ENCODE results near the gene EIPR1.

Gene EIPR1

GRCh38 chr2:3188405-3188946, 189.1 kb downstream of the EIPR1 start:
- no peak overlapping the region for H3K4me3 ChIP-seq (ENCODE audit: low read depth, low read length)
- peaks cover 41% of the 10 kb centered on the region for H3K36me3 ChIP-seq
- no peaks in the 10 kb centered on the region for H3K9me3 ChIP-seq (ENCODE audit: severe bottlenecking)
- no peak for DNase-seq
- TF ChIP-seq CTCF (IDR thresholded peaks at IDR 0.05; ENCODE audit: low read depth, low read length): no peak
- no peaks in the 10 kb centered on the region for H3K27me3 ChIP-seq (ENCODE audit: insufficient read depth, low read depth, severe bottlenecking)
- no peak overlapping the region for H3K27ac ChIP-seq

- no peaks in the 10 kb centered on the region for H3K9me3 ChIP-seq (ENCODE audit: severe bottlenecking)
- H3K27ac ChIP-seq: no peak overlapping the region
- no peak overlapping the region for H3K4me3 ChIP-seq (ENCODE audit: low read depth, low read length)
- no peak for TF ChIP-seq CTCF (IDR thresholded peaks at IDR 0.05; ENCODE audit: low read depth, low read length)
- H3K27me3 ChIP-seq (ENCODE audit: insufficient read depth, low read depth, severe bottlenecking): no peaks in the 10 kb centered on the region
- DNase-seq: no peak
- peaks cover 31% of the 10 kb centered on the region for H3K36me3 ChIP-seq
These were observed 190.2 kb downstream of the EIPR1 start for GRCh38 chr2:3187467-3187866.

GRCh38 chr2:3186766-3187165, 190.9 kb downstream of the EIPR1 start:
- no peaks in the 10 kb centered on the region for H3K27me3 ChIP-seq (ENCODE audit: insufficient read depth, low read depth, severe bottlenecking)
- DNase-seq: no peak
- no peak for TF ChIP-seq CTCF (IDR thresholded peaks at IDR 0.05; ENCODE audit: low read depth, low read length)
- H3K4me3 ChIP-seq (ENCODE audit: low read depth, low read length): no peak overlapping the region
- peaks cover 24% of the 10 kb centered on the region for H3K36me3 ChIP-seq
- H3K9me3 ChIP-seq (ENCODE audit: severe bottlenecking): no peaks in the 10 kb centered on the region
- H3K27ac ChIP-seq: no peak overlapping the region

GRCh38 chr2:3185910-3186309, 191.7 kb downstream of the EIPR1 start:
- DNase-seq: no peak

GRCh38 chr2:3185256-3185655, 192.4 kb downstream of the EIPR1 start:
- H3K9me3 ChIP-seq (ENCODE audit: severe bottlenecking): no peaks in the 10 kb centered on the region
- no peaks in the 10 kb centered on the region for H3K27me3 ChIP-seq (ENCODE audit: insufficient read depth, low read depth, severe bottlenecking)
- TF ChIP-seq CTCF (IDR thresholded peaks at IDR 0.05; ENCODE audit: low read depth, low read length): no peak
- DNase-seq: no peak
- no peak overlapping the region for H3K27ac ChIP-seq
- H3K4me3 ChIP-seq (ENCODE audit: low read depth, low read length): no peak overlapping the region
- peaks cover 17% of the 10 kb centered on the region for H3K36me3 ChIP-seq

More at GRCh38 chr2:3185910-3186309, 191.7 kb downstream of the EIPR1 start:
- Histone ChIP-seq H3K27me3 (ENCODE audit: insufficient read depth, low read depth, severe bottlenecking) (no peaks in the 10 kb centered on the region), H3K9me3 (ENCODE audit: severe bottlenecking) (no peaks in the 10 kb centered on the region), H3K36me3 (peaks cover 21% of the 10 kb centered on the region), H3K4me3 (ENCODE audit: low read depth, low read length) (no peak overlapping the region), H3K27ac (no peak overlapping the region)
- TF ChIP-seq CTCF (IDR thresholded peaks at IDR 0.05; ENCODE audit: low read depth, low read length): no peak

- Histone ChIP-seq H3K4me3 (ENCODE audit: low read depth, low read length) (no peak overlapping the region), H3K27ac (no peak overlapping the region), H3K36me3 (peaks cover 15% of the 10 kb centered on the region), H3K9me3 (ENCODE audit: severe bottlenecking) (no peaks in the 10 kb centered on the region), H3K27me3 (ENCODE audit: insufficient read depth, low read depth, severe bottlenecking) (no peaks in the 10 kb centered on the region)
- no peak for TF ChIP-seq CTCF (IDR thresholded peaks at IDR 0.05; ENCODE audit: low read depth, low read length)
- no peak for DNase-seq
These were observed 193.5 kb downstream of the EIPR1 start for GRCh38 chr2:3184167-3184566.

All from WERI-Rb-1 (cell line).